ENCODE data around the gene FADS3.

- TF ChIP-seq CTCF (conservative IDR thresholded peaks at IDR 0.05 in 1 of 2, IDR thresholded peaks at IDR 0.05 in 1 of 2; ENCODE audit: extremely low read depth in 1 of 2, insufficient read depth in 1 of 2, low read depth in 1 of 2, low read length in 2 of 2) (no peak), EZH2 (IDR thresholded peaks at IDR 0.05; ENCODE audit: borderline replicate concordance, low read length) (no peak)
Measured at GRCh38 chr11:61895718-61896059, 4.3 kb upstream of the FADS3 start.
